KOPT-K1 (cell line): ENCODE results near the gene RHBDD1.

ENCODE experiments used
- H3K27ac ChIP-seq: fragments of 200-600 bp; sonication (generic); 2 replicates; pipeline ENCODE4 v1.5.1; 2016; ENCODE audit warnings: antibody characterized with exemption, mild to moderate bottlenecking, low read depth, low read length; ENCODE audit not compliant: poor library complexity, severe bottlenecking
- H3K36me3 ChIP-seq: fragments of 200-600 bp; sonication (generic); 2 replicates; pipeline ENCODE4 v1.5.1; 2017; ENCODE audit warnings: antibody characterized with exemption, mild to moderate bottlenecking, low read length, moderate library complexity; ENCODE audit not compliant: insufficient read depth
- H3K9me3 ChIP-seq: fragments of 200-600 bp; sonication (generic); 2 replicates; pipeline ENCODE4 v1.5.1; 2017; ENCODE audit warnings: antibody characterized with exemption, low read length, mild to moderate bottlenecking; ENCODE audit not compliant: insufficient read depth, poor library complexity, severe bottlenecking

Gene RHBDD1

DNA sequence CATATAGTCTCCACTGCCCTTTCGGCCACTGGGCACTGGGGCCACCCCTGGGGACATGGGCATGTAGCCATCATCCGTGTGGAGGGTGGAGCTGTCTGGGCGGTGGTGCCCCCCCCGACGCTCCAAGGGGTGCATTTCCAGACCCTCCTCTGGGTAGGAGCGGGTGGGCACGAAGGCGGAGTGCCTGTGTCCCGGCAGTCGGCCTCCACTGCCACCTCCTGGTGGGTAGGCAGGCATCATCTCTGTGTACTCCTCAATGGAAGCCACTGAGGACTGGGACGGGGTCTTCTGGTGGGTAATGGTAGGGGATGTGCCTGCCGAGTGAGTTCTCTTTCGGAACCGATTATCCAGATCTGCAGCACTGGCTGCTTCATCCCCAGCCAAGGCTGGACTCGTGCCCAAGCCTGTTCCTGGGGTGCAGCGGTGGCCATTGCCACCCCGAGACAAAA lies 39.0 kb upstream of the RHBDD1 start:
- Histone ChIP-seq H3K36me3 (0 out of 2 replicates have a peak, but pooled peaks cover 8% of the 10 kb centered on the region), H3K27ac (no peak overlapping the region), H3K9me3 (no peaks in the 10 kb centered on the region)

DNA sequence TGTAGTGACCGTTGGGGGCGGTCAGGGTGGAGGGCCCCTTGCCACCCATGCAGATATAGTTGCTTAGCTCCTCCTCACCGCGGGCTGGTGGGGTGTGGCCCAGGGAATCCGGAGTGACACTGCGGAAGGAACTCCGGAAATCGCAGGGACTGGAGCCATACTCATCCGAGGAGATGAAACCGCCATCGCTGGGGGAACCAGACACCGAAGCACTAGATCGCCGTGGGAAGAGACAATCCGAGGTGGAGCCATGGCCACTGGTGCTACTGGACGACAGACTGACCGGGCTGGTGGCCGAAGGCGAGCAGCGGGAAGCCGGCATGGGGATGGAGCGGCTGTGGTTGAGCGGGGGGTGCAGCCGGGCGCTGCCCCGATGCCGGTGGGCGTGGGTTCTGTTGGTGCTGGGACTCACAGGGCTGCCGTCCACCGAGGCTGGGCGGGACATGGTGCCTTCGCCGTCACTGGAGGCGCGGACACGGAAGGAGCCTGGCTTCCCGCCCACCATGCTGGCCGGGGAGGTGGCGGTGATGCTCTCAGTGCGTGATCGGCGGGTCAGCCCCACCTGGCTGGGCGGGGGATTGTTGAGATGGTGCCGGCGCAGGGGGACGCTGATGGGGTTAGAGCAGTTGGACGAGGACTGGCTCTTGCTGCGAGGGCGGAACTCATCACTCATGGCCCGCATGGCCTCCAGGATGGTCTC lies 38.4 kb upstream of the RHBDD1 start:
- H3K36me3 ChIP-seq = 0 out of 2 replicates have a peak, but pooled peaks cover 8% of the 10 kb centered on the region
- H3K9me3 ChIP-seq = no peaks in the 10 kb centered on the region
- H3K27ac ChIP-seq = no peak overlapping the region

DNA sequence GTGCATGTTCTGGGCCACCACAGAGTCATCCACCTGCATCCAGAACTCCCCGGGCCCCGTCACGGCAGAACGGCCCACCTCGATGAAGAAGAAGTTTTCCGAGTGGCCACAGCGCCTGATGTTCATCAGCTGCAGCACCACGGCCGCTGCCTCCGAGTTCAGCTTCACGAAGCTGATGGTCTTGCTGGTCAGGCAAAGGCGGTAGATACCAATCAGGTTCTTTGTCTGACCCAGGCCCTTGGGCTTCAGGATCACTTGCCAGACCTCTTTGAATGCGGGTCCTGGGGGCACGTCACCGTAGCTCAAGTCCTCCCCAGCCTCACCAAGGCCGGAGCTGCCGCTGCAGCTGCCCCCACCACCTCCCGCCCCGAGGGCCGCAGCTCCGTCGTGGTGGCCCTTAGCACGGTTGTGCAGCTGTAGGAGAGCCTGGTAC lies 37.8 kb upstream of the RHBDD1 start:
- Histone ChIP-seq H3K9me3 (no peaks in the 10 kb centered on the region), H3K36me3 (0 out of 2 replicates have a peak, but pooled peaks cover 8% of the 10 kb centered on the region), H3K27ac (no peak overlapping the region)

DNA sequence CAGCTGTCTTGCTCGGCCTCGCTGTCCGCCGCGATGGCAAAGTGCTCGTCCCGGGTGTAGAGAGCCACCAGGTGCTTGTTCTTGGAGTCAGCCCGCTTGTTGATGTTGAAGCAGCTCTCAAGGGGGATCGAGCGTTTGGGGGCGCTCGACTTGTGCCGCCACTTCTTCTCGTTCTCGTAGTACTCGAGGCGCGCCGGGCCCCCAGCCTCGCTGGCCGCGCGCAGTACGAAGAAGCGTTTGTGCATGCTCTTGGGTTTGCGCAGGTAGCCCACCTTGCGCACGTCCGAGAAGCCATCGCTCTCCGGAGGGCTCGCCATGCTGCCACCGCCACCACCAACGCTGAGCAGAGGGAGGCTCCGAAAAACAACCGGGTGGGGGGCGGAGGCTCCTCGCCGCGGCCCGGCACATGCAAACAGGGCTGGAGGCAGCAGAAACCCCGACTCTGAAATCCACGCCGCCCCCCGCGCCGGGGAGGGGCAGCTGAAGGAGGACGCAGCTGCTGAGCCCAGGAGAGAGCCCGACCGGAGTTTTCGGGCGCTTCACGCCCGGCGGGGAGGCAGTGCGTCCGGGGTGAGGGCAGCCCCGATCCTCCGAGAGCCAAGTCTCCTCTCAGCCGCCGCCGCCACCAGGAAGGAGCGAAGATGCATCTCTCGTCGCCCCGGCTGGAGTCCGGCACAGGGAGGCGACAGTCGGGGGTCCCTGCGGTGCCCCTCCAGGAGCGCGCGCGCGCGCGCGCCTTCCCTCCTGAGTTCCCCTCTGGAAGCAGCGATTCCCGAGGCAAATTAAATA lies 37.2 kb upstream of the RHBDD1 start:
- peak overlapping the region; percentile 63 for H3K27ac ChIP-seq
- H3K36me3 ChIP-seq = 0 out of 2 replicates have a peak, but pooled peaks cover 8% of the 10 kb centered on the region
- H3K9me3 ChIP-seq = no peaks in the 10 kb centered on the region

DNA sequence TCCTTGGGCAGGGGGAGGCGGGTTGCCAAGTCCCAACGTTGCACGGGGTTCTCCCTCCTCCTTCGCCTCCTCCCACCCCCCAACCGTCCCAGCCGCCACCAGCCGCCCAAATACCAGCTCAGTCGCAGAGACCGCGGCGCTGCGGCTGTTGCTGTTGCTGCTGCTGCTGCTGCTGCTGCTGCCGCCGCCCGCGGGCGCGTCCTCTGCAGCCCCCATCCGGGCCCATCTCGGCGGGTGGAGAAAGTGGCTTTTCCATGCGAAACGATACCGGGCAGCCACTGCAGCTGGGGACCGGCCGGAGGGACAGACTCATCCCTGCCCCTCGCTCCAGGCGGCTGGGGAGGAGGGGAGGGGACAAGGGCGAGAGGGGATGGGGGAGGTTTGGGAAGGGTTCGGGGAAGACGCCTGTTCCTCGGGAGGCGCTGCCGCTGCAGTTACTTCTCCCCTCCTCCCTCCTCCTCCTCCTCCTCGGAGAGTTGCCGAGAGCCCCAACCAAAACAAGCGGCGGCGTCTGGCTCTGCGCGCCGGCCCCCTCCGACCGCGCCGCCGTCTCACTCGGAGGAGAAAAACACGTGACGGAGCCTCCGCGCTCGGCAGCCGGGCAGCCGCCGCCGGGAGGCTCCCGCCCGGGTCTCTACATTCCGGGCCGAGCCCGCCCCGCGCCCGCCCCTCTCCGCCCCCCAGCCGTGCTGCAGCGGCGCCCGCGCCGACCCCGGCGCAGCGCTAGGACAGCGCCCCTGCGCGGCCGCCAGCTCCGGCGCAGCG lies 36.5 kb upstream of the RHBDD1 start, which contains the start of gene IRS1:
TSS of gene IRS1 (minus strand) at position 610 of the 765 bp plus-strand sequence. CDS start 1,082 bp downstream, outside the sequence.
- Histone ChIP-seq H3K9me3 (no peaks in the 10 kb centered on the region), H3K27ac (peak within 1 kb of the TSS; percentile 63), H3K36me3 (0 out of 2 replicates have a peak, but pooled peaks cover 8% of the 10 kb centered on the region)

DNA sequence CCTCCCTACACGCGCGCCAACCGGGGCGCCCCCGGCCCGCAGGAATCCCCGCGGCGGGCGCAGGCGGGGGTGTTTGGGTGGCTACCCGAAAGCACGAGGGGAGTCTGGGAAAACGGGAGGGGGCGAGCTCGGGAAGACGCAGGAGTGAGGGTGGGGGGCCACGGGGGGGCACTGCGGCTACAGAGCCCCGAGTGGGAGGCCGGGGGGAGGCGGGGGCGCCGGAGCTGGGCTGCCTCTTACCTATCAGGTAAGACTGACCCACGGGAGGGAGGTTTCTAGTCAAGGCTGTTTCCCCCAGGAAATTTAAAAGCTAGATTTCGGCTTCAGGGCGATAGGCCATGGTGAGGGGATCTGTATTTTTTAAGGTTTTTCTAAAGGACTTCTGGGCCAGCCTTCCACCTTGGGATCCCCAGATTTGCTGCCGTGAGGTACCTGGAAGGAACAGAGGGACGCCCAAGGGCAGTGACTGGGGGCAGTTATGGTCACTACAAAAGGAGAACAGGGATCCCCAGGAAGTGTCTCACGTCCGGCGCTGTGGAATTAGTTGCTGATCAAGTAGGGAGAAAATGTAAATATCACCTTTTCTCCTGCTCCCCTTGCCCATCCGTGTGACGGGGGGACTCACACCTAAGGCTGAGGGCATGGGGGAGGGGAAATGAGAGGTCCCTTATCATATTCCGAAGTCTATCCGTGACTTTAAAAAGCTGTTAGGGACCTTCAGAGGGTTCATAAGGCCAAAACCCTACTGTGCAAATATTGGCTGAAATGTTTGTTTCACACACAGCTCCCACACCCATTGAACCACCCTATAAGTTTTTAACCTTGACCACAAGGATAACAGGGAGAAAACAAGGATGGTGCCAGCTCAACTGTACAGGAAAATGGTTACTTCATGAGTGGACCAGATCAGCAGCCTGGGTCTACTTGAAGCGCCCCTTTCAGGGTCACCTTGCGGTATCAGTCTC lies 35.6 kb upstream of the RHBDD1 start:
- Histone ChIP-seq H3K36me3 (0 out of 2 replicates have a peak, but pooled peaks cover 8% of the 10 kb centered on the region), H3K27ac (peak overlapping the region; percentile 63)

DNA sequence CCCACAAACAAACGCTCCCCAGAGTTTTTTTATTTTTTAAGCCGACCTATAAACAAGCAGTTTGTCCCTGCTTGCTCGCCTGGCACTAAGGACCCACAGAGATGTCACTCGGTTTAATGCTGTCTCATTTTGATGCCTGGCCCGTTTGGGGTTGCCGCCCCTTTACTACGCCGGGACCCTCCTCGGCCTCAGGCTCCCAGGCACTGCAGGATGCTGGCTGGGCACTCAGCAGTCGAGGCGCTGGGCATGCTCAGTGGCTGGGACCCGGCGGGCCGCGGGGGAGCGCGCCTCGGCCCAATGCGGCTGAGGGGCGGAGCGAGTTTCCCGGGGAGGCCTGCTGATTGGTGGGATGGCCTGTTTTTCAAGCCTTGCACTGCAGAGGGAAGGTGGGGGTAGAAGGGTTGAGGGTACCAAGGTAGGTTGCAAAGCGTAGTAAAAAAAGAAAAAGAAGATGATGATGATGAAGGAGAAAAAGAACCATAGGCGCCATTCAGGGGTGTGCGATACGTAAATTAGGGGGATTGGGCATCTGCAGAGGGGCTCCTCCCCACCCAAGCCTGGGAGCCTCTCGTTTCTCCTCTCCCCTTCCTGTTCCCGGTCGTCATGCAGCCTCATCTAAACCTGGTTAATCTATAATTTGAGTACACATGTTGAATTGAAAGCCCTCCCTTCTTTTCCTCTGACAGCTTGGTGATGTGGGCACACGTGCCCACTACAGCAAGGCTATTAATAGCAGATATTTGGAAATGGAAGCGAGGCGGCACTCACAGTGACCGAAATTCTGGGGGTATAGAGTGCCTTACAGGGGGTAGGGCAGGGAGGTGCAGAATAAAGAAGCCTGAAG lies 34.7 kb upstream of the RHBDD1 start:
- peak overlapping the region; percentile 63 for H3K27ac ChIP-seq
- no peaks in the 10 kb centered on the region for H3K9me3 ChIP-seq
- 0 out of 2 replicates have a peak, but pooled peaks cover 8% of the 10 kb centered on the region for H3K36me3 ChIP-seq

More for the DNA sequence above, 35.6 kb upstream of the RHBDD1 start:
- H3K9me3 ChIP-seq = no peaks in the 10 kb centered on the region

DNA sequence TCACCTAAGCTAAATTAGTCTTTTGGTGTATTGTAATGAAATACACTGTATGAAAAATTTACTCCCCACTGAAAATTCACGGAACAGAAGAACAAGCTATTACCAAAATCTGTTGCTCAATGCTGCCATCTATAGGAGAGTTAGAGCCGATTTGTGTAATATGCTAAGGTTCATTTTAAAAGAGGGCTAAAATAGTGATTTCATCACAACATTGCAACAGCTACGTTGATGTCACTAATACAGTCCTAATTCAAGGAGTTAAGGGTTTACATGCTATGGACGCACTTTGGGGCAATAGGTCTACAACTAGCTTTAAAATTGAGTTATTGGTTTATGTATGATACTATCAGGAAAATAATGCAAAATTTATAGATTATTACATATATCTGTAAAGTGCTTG lies 33.3 kb upstream of the RHBDD1 start:
- no peaks in the 10 kb centered on the region for H3K36me3 ChIP-seq
- no peak overlapping the region for H3K27ac ChIP-seq
- H3K9me3 ChIP-seq = no peaks in the 10 kb centered on the region

DNA sequence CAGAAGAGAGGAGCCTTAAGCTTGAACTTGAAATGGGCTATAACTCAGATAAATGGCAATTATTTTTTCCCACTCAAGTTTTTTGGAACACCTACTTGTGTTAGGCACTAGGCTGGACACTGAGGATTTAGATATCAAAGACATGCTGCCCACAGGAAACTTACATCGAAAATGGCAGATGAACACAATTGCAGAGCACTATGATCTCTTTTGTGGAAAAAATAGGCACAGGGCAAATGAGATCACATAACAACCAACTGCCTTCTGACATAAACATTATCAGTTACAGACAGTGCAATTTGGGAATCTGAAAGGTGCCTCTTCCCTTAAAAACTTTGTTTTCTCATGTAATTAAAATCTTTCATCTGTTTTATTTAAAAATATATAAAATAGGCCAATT lies 32.4 kb upstream of the RHBDD1 start:
- H3K9me3 ChIP-seq = no peaks in the 10 kb centered on the region
- H3K27ac ChIP-seq = no peak overlapping the region
- no peaks in the 10 kb centered on the region for H3K36me3 ChIP-seq

DNA sequence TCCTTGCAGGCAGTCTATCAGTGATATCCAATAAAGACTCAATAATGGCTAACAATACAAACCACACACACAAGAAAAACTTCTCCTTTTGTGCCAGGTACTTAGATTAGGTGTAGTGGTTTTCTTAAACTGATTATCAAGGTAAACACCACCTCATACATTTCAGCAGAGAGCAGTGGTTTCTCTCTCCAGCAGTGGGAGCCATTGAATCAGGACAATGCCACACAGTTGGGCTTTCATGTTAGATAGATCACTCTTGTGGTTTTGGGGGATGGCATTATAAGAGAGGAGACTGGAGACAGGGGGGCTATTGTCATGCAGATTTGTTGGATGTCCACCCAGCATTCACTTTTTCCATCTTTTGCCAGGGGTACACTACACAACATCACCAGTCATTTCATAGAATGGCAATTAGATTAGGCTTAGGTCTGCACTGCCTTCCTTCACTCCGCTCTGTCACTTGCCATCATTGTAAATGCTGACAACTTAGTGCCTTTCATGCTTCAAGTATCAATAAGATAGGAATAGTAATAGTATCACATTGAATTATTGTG lies 22.6 kb upstream of the RHBDD1 start:
- Histone ChIP-seq H3K9me3 (no peaks in the 10 kb centered on the region), H3K36me3 (no peaks in the 10 kb centered on the region), H3K27ac (no peak overlapping the region)

DNA sequence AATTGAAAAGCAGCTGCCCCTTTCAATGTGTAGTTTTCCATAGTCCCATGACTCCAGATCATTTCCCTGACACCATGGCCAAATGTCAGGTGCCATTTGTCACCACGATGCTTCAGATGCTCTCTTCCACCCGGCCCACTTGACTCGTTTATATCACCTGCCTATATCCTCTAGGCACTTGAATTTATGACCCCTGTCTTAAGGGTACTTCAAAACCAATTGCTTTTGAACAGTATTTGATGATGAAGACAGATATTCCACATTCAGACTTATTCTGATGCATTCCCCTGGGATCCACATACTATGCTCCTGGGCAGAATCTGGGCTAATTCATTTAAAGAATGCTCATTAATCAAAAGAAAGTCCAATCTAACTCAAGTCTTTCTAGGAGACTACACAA lies 16.9 kb upstream of the RHBDD1 start:
- H3K27ac ChIP-seq = no peak overlapping the region
- H3K9me3 ChIP-seq = no peaks in the 10 kb centered on the region
- no peaks in the 10 kb centered on the region for H3K36me3 ChIP-seq

DNA sequence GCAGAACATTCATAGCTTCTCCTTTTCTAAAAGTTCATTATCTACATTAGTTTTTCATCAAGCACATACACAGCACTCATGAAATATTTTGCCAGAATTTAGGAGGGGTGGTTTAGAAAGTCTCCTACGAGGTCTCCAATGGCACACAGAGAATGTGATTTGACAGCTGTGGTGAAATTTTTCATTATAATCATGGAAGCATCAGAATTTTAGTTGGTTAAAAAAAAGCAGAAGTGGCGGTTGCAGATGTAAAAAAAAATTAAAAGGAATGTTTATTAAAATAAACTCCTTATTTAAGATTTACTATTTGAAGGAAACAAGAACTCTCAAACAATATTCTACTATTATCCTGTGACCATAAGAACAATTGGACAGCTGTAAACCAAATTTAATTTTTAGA lies 10.8 kb upstream of the RHBDD1 start:
- Histone ChIP-seq H3K27ac (no peak overlapping the region), H3K9me3 (no peaks in the 10 kb centered on the region), H3K36me3 (no peaks in the 10 kb centered on the region)

DNA sequence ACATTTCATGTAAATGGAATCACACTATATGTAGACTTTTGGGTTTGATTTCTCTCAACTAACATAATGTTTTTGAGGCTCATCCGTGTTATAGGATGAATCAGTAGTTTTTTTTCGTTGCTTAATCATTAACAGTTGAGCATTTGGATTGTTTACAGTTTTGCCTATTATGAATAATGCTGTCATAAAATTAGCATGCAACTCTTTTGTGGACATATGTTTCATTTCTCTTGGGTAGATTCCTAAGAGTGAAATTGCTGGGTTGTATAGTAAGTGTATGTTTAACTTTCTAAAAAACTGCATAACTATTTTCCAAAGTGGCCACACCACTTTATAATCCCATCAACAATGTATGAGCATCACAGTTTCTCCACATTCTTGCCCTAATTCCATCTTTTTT lies 7.7 kb upstream of the RHBDD1 start:
- Histone ChIP-seq H3K9me3 (no peaks in the 10 kb centered on the region), H3K27ac (no peak overlapping the region), H3K36me3 (peaks cover 25% of the 10 kb centered on the region)
